Hematopoietic multipotent progenitor cell treated with erythropoietin and hydrocortisone succinate and interleukin-3 and kit ligand, for 6 days (in vitro differentiated cells): ENCODE measurements around the gene PTPN20.

ENCODE experiments used
- DNase-seq: peaks from one replicate; pipeline ENCODE4 v3.0.0-alpha.2; 2015

PTPN20 gene

DNA sequence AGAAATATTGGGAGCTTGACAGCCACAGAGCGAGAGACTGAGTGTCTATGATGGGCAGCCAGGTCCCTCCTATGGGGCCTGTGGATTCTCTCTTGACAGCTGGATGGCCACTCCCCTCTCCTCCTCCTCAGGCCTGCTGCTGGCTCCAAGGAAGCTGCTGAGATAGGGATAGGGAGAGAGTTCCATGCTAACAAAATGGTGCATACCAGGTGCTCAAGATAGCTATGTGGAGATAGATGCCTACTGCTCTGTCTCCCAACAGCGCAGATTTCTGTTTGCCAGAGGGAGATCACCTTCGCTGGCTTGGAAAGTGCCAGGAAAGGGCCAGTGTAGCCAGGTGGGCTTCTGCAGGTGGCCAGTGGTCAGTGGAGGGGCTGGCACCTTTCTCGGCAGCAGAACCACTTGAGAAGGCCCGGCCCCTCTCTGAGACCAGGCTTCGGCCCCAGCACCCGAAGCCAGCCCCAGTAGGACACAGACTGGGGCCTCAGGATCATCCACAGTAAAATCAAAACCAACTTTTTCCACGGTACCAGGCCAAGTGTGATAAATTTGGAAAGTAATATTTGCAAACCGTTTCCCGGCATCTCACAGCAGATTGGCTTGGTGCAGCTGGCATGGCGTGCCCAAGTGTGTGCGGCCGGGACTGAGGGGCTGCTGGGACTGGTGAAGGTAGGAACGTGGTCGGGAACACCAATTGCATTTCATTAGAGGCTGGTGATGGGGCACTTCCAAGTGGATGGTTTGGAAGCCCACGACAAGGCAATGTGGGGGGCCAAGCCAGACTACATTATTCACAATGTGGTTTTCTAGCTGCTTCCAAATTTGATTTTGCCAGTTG lies 139.6 kb downstream of the PTPN20 start:
- no peak for DNase-seq

DNA sequence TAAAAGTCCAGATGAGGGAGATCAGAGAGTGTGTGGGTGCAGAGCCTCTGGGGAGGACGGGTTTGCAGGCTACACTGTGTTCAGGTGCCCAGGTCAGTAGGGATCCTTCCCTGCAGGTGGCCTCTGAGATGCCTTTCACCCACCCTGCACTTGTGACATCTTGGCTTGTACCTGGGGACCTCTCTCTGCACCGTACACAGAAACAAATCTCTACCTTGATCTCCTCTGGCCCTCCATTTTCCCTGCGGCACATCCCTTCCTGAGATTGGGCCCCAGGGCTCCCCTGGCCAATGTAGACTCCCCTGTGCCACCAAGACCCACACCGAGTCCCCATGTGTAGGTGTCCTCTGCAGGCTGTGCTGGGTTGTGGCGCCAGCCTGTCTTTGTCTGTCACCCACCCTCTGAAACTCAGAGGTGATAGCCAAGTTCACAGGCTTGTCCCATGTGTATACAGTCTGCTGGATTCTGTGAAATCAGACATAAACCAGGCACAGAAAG lies 140.6 kb downstream of the PTPN20 start:
- DNase-seq, result no peak
